Omental fat pad (tissue), 4 donors: ENCODE data around the gene GGACT. TPM values are rescaled to one million over a fixed set of nuclear protein-coding genes. Genes with fewer than 3 reads are reported as not detected.
"Not testable (repeated sequence)": the region's sequence is repeated elsewhere in the genome, so short reads cannot be mapped to it uniquely, and the experiment has no call there.

Source experiments
- ATAC-seq: fragments of 150-250 bp; one replicate; pipeline ENCODE4 v1.9.1; 2016; ENCODE audit warnings: mild to moderate bottlenecking, moderate library complexity; ENCODE audit not compliant: low FRiP score
- DNase-seq: peaks from one replicate; pipeline ENCODE4 v3.0.0-alpha.2; 2019; ENCODE audit warnings: low spot score
- total RNA-seq, 4 donors: library from RNA; depleted of rRNA; stranded (reverse); fragments of >200 nt; gene quantifications; one replicate each; pipeline ENCODE4 v1.1.0, GENCODE V29; 2016
- TF ChIP-seq, protein P1 (sequence below), 3 donors: fragments of 450-650 bp; IDR thresholded peaks; one replicate each; pipeline ENCODE4 v1.5.1; 2016 to 2017; ENCODE audit warnings: antibody characterized with exemption in 3 of 3, mild to moderate bottlenecking in 3 of 3, moderate library complexity in 2 of 3

The GGACT gene
- total RNA-seq, 4 donors from 2014 or later: 2.6 to 4.6 (median 3.1) TPM

DNA sequence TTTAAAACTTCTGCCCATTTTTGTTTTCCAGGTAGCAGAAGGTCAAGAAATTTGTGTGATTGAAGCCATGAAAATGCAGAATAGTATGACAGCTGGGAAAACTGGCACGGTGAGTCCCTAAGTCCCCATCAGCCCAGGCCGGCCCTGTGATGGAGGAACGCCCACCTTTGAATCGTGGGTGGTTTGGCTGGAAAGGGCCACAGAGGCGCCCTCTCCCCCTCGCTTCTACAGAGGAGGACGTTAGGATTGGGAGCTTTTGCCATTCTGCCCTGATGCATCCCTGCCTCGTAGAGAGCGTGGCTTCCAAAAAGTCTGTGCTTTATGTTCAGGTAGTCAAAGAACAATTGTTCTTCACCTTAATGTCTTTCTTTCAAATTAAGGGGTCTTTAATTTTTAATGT lies 60.9 kb downstream of the GGACT start:
- DNase-seq (no peak), ATAC-seq (no peak)
- TF ChIP-seq, protein P1, sequence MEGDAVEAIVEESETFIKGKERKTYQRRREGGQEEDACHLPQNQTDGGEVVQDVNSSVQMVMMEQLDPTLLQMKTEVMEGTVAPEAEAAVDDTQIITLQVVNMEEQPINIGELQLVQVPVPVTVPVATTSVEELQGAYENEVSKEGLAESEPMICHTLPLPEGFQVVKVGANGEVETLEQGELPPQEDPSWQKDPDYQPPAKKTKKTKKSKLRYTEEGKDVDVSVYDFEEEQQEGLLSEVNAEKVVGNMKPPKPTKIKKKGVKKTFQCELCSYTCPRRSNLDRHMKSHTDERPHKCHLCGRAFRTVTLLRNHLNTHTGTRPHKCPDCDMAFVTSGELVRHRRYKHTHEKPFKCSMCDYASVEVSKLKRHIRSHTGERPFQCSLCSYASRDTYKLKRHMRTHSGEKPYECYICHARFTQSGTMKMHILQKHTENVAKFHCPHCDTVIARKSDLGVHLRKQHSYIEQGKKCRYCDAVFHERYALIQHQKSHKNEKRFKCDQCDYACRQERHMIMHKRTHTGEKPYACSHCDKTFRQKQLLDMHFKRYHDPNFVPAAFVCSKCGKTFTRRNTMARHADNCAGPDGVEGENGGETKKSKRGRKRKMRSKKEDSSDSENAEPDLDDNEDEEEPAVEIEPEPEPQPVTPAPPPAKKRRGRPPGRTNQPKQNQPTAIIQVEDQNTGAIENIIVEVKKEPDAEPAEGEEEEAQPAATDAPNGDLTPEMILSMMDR (IDR thresholded peaks at IDR 0.05): no peak

GRCh38 chr13:100526318-100527000 lies 62.1 kb downstream of the GGACT start:
- DNase-seq (no peak), ATAC-seq (no peak)
- TF ChIP-seq, protein P1 (IDR thresholded peaks at IDR 0.05): no peak

DNA sequence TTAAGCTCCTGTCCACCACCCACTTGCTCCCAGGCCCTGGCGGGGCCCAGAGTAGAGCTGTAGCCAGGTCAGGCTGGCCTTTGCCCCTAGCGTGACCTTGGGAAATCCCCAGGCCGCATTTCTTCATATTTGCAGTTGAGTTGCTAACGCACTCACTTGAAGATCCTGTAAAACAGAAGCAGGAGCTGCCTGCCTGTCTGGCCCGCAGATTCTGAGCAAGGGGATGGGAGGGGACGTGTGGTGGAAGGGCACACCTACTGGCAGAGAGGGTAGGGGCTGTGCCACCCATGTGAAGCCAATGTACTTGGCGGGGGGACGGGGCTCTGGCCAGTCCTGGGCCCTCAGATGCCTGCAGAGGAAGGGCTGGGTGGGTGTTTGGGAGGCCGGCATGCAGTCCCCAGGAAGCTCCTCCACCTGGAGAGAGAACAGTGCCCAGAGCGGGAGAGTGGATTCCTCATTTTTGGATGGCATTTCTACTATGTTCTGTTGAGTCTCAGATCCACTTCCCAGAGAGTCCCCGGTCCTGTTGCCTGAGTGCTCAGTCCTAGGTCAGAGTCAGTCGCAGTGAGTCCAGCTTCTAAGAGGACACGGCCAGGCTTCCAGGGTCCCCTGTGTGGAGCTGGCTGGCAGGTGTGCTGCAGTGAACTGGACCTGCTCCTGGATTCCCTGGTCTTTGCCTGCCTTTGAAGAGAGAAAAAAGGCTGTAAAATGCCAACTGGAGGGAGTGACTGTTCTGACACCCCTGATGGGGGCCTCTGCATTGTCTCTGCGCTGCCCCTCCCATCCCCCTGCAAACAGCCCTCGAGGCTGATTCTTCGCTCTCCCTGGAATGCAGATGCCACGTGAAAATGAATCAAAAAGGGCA lies 62.9 kb downstream of the GGACT start:
- TF ChIP-seq, protein P1 (IDR thresholded peaks at IDR 0.05): no peak
- DNase-seq: no peak
- no peak for ATAC-seq

- not testable (repeated sequence) for ATAC-seq, DNase-seq
Observed at GRCh38 chr13:100524688-100525087, 63.9 kb downstream of the GGACT start.

- ATAC-seq: no peak
- no peak for DNase-seq
- TF ChIP-seq, protein P1 (IDR thresholded peaks at IDR 0.05): no peak
Observed at GRCh38 chr13:100523981-100524386, 64.6 kb downstream of the GGACT start.

DNA sequence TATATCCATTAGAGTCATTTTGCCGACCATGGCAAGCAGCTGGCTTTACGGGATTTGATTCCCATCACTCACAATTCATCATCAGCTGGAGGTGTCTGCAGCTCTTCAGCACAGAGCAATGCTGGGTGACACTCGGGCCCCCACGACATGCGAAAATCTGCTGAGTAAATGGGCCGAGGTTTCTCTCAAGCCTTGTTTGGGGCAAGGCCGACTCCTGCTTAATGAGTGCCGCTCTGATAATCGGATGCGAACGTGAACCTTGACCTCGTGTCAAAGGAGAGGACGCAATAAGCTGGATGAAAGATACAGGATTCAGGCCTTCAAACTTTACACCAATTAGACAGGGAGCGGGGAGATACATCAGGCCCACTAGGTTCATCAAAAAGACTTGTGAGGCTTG lies 65.2 kb downstream of the GGACT start:
- DNase-seq: no peak

DNA sequence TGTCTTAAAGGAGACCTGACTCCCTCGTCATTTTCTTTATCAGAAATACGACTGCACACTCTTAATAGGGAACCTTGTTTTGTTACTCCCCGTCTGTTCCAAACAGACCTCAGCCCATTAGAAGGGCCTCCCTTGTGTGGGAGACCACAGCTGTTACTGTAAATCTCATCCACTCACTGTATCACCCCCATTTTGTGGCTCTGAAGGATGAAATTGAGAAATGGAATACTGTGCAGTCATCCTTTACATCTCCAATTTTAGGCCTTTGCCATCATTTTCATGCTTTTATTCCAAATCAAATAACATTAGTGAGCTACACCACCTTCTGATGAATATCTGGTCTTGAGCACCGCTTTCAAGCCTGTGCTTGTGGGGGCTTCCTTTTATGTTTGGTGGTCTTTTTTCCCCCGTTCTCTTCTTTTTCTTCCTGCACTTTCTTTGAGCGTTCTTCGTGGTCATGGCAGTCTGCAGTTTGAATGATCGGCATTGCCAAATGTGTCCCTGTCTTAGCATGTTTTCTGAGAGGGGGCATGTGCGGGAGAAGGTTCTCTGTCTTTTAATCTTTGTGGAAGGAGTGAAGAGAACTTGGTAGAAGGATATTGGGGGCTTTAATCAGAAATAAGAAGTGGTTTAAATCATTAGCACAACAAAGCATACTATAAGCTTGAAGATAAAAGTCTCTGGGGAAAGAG lies 65.8 kb downstream of the GGACT start:
- ATAC-seq: no peak
- TF ChIP-seq, protein P1 (IDR thresholded peaks at IDR 0.05): no peak
- DNase-seq: no peak

More for the DNA sequence above, 65.2 kb downstream of the GGACT start:
- TF ChIP-seq, protein P1 (IDR thresholded peaks at IDR 0.05): no peak
- no peak for ATAC-seq
